ENCODE measurements around the gene EDC4. TPM values are rescaled to one million over a fixed set of nuclear protein-coding genes. Genes with fewer than 3 reads are reported as not detected.
A peak's percentile ranks its signal among the peaks of the same experiment; 100 is the strongest.

The EDC4 gene
- total and polyA plus RNA-seq, 2 of the 13 experiments (the other 11 are each of a cell fraction or from before 2014, with no cell fraction given) = 51.4 to 59.1 TPM

GRCh38 chr16:67833415-67834241, 39.2 kb upstream of the EDC4 start (continued):
- TF ChIP-seq ZNF354B (CRISPR knock-in tag; IDR thresholded peaks at IDR 0.05) (0 out of 2 replicates have a peak, but pooled peaks have one; percentile 14), ZNF431 (CRISPR knock-in tag; IDR thresholded peaks at IDR 0.05; ENCODE audit: borderline replicate concordance, low read depth) (0 out of 2 replicates have a peak, but pooled peaks have one; percentile 68), NFYC (CRISPR knock-in tag; IDR thresholded peaks at IDR 0.05) (no peak), MLLT10 (CRISPR knock-in tag; IDR thresholded peaks at IDR 0.05) (no peak), CERS6 (CRISPR knock-in tag; IDR thresholded peaks at IDR 0.05) (0 out of 2 replicates have a peak, but pooled peaks have one; percentile 53), CBX2 (IDR thresholded peaks at IDR 0.05; ENCODE audit: low read depth, low read length) (no peak), CBX2 (CRISPR knock-in tag; IDR thresholded peaks at IDR 0.05; ENCODE audit: low read depth) (no peak), ZNF274 (CRISPR knock-in tag; IDR thresholded peaks at IDR 0.05) (peak; percentile 94)
- TF ChIP-seq, protein P1, sequence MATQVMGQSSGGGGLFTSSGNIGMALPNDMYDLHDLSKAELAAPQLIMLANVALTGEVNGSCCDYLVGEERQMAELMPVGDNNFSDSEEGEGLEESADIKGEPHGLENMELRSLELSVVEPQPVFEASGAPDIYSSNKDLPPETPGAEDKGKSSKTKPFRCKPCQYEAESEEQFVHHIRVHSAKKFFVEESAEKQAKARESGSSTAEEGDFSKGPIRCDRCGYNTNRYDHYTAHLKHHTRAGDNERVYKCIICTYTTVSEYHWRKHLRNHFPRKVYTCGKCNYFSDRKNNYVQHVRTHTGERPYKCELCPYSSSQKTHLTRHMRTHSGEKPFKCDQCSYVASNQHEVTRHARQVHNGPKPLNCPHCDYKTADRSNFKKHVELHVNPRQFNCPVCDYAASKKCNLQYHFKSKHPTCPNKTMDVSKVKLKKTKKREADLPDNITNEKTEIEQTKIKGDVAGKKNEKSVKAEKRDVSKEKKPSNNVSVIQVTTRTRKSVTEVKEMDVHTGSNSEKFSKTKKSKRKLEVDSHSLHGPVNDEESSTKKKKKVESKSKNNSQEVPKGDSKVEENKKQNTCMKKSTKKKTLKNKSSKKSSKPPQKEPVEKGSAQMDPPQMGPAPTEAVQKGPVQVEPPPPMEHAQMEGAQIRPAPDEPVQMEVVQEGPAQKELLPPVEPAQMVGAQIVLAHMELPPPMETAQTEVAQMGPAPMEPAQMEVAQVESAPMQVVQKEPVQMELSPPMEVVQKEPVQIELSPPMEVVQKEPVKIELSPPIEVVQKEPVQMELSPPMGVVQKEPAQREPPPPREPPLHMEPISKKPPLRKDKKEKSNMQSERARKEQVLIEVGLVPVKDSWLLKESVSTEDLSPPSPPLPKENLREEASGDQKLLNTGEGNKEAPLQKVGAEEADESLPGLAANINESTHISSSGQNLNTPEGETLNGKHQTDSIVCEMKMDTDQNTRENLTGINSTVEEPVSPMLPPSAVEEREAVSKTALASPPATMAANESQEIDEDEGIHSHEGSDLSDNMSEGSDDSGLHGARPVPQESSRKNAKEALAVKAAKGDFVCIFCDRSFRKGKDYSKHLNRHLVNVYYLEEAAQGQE (IDR thresholded peaks at IDR 0.05; ENCODE audit: borderline replicate concordance in 1 of 2, low read depth in 1 of 2, low read length in 2 of 2) = peak in 1 of 2 experiments; percentile 55; a peak in 1 of 4 replicates
- TF ChIP-seq, protein P2, sequence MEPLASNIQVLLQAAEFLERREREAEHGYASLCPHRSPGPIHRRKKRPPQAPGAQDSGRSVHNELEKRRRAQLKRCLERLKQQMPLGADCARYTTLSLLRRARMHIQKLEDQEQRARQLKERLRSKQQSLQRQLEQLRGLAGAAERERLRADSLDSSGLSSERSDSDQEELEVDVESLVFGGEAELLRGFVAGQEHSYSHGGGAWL (CRISPR knock-in tag; IDR thresholded peaks at IDR 0.05) = peak; percentile 93
- TF ChIP-seq, protein P3, sequence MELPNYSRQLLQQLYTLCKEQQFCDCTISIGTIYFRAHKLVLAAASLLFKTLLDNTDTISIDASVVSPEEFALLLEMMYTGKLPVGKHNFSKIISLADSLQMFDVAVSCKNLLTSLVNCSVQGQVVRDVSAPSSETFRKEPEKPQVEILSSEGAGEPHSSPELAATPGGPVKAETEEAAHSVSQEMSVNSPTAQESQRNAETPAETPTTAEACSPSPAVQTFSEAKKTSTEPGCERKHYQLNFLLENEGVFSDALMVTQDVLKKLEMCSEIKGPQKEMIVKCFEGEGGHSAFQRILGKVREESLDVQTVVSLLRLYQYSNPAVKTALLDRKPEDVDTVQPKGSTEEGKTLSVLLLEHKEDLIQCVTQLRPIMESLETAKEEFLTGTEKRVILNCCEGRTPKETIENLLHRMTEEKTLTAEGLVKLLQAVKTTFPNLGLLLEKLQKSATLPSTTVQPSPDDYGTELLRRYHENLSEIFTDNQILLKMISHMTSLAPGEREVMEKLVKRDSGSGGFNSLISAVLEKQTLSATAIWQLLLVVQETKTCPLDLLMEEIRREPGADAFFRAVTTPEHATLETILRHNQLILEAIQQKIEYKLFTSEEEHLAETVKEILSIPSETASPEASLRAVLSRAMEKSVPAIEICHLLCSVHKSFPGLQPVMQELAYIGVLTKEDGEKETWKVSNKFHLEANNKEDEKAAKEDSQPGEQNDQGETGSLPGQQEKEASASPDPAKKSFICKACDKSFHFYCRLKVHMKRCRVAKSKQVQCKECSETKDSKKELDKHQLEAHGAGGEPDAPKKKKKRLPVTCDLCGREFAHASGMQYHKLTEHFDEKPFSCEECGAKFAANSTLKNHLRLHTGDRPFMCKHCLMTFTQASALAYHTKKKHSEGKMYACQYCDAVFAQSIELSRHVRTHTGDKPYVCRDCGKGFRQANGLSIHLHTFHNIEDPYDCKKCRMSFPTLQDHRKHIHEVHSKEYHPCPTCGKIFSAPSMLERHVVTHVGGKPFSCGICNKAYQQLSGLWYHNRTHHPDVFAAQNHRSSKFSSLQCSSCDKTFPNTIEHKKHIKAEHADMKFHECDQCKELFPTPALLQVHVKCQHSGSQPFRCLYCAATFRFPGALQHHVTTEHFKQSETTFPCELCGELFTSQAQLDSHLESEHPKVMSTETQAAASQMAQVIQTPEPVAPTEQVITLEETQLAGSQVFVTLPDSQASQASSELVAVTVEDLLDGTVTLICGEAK (IDR thresholded peaks at IDR 0.05) = no peak
- TF ChIP-seq, protein P3 (CRISPR knock-in tag; IDR thresholded peaks at IDR 0.05) = peak; percentile 84
